Fibroblast of peridontal ligament (primary cell): Measurements from ENCODE around the gene PALD1.

Source experiments
- DNase-seq: peaks from one replicate; pipeline ENCODE4 v3.0.0-alpha.2; 2010; ENCODE audit errors: extremely low read depth

The PALD1 gene

GRCh38 chr10:70478191-70479164 lies at the start of gene PALD1:
Gene PALD1, plus strand, starts transcription at chr10:70478767. Its CDS starts 47,185 bp downstream, at chr10:70525952.
- DNase-seq: no peak

DNA sequence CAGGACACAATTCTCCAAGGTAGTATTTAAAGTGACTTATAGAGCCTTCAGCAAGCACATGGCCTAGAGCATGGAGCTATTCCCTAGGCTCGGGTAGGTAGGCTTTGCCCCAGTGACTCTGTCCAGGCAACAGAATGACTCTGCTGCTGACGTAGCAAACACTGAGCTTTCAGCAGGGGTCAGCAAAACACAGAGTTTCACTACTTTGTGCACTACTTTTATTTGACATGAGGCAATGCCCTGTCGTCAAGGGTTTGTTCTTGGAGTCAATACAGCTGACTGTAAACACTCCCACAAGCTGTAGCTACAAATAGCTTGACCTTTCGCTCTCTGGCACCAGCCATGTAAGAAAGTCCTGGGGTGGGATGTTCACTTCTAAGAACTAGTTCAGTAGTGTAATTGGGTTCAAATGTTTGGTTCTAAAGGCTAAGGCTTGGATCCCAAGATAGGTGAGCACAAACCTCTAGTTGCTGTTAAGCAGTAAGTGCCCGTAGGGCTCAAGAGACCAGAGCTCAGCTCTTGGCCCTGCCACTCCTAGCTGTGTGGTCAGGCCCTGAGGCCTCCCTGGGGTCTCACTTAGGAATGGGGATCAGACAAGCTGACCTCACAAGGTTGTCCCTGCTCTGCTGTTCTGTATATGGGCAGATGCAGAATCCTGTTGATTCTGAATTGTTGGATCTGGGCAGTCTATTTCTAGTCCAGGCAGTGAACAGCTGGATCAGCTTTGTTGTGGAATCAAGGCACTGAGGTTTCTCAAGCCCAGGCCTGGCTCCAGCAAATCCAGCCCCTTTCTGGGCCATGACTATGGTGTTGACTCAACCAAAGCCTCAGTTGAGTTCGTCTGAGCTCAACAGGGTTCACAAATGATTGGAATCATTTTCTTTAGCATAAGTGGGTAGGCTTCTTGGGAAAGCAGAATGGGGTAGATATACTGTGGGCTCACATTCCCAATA lies 47.8 kb upstream of the PALD1 start:
- peak; percentile 96 for DNase-seq

- no peak for DNase-seq
These were observed 46.5 kb upstream of the PALD1 start for GRCh38 chr10:70432101-70432500.

DNA sequence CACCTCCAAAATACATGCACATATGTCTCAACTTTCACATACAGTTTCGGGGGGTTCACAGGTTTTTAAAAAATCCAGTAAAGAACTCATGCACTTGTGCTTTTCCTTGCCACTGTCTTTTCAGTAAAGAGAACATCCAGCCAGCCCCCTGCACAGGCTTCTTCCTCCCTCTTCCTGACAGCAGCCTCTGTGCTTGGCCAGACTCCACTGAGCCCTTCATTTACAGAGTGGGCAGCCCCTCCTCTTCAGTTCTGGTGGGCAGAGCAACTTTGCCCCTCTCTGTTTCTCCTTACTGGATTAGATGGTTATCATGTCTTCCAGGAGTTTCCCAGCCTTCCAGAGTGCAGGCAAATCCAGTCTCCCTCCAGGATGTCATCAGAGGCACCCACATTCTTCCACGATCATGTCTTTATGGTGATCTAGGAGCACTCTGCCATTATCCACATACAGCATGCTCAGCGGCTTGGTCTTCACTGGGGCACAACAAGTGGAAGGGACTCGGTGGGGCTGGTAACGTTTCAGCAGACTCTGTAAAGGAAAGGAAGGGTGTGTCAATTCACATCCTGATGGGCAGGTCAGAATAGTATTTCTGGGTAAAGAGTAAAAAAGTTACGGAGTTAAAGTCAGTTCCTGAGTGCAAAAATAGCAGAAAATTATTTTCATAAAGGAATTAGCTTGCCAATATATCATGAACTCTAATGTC lies 45.9 kb upstream of the PALD1 start:
- DNase-seq: no peak

DNA sequence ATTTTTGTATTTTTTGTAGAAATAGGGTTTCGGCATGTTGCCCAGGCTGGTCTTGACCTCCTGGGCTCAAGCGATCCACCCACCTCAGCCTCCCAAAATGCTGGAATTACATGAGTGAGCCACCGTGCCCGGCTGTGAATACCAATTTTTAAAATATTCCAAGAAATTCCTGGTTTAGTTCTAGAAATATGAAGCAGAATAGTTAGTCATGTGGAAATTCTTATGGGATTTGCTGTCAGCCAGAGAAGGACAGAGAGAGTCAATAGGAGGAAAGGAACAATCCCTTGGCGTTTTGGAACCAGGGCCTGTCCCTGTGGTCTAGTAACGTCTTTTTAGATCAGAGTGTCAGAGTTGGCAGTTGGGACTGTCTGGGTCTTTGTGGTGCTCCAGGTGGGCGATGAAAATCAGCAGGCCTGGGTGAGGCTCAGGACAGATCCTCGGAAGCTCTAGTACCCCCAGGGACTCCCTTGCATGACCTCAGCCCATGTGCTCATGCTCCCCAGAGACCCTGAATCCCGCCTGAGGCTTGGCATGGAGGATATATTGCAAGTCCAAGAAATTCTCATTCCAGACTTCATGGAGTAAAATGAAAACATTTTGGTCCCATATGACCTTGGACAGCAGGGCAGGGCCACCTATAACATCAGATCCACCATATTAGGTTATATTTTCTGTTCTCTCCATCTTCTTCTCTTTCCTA lies 44.8 kb upstream of the PALD1 start:
- peak; percentile 82 for DNase-seq

DNA sequence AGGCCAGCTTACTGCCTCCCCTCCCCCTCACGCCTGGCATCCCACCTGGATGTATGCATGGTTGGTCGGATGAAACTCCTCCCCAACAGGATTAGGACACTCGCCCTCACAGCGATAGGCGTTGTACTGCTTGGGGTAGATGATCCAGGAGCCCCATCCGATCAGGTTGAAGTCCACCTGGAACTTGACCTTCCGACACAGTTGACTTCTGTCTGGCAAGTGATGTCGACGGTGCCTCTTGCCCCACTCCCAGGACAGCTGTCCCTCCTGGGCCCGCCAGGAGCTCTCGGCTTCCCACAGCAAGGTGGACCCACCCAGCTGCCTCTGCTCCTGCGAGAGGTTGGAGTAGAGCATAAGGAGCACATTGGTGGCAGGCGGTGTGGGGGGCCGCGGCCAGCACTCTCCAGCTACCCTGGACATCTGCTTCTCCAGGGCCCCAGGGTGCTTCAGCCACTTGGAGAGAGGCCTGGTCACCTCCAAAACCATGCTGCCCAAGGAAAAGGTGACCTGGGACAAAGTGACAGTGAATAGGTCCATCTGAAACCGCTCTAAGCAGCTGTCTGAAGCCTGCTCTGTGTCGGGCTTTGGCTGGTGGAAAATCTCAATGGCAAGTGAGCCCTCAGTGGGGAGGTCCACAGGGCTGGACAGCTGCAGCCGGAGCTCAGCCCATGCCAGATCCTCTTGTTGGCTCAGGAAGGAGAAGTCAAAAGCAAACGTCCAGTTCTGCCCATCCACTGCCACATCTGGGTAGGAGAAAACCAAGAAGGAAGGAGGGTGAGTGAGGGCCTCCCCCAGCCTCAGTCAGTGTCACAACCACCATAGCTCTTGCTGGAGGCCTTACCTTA lies 43.1 kb upstream of the PALD1 start:
- DNase-seq: no peak

- DNase-seq: no peak
These were observed 40.8 kb upstream of the PALD1 start for GRCh38 chr10:70437721-70438120.

- no peak for DNase-seq
These were observed 38.0 kb upstream of the PALD1 start for GRCh38 chr10:70440296-70441160.

- DNase-seq: no peak
These were observed 37.2 kb upstream of the PALD1 start, which contains the start of gene NODAL for GRCh38 chr10:70441161-70441894. Gene NODAL, minus strand, starts transcription at chr10:70441681. Its CDS starts 14 bp downstream, at chr10:70441667.

GRCh38 chr10:70441895-70442309 lies 36.7 kb upstream of the PALD1 start:
- no peak for DNase-seq

DNA sequence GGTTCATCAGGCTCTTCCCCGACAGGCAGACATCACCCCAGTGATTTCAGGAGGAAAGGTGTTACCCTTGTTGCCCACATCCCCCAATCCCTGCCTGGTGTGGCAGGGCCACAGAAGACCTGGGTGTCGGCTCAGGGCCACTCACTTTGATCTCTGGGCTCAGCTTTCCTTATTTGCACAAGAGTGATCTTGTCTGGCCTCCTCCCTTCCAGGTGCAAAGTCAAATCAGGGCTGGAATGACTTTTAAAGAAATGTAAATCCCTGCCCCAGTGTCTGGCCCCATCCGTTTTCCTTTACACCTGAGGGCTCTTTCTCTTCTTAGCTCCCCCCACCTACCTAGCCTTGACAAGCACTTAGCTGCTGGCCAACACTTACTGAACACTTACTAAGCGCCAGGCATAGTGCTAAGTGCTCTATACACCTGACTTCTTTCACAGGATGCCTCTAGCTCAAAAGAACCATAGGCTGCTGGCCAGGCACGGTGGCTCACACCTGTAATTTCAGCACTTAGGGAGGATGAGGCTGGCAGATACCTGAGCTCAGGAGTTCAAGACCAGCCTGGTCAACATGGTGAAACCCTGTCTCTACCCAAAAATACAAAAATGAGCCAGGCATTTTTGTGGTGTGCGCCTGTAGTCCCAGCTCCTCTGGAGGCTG lies 36.1 kb upstream of the PALD1 start:
- DNase-seq: no peak

DNA sequence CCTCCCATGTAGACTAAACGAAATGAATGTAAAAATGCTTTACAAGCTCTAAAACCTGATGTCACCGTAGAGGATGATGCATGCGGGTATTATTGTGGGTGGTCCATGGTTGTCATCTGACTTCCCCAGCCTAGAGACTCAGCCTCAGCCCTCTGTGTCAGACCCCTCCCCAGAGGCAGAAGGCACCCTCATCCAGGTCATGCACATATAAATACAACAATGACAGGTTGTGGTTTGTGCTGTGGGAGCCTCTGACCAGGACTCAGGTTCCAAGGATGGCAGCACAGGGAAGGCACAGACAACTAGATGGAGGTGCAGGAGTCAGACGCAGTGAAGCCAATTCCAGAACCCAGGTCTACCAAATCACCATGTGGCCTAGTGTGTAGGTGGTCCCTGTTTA lies 33.8 kb upstream of the PALD1 start:
- no peak for DNase-seq

- DNase-seq: peak; percentile 80
These were observed 32.6 kb upstream of the PALD1 start for GRCh38 chr10:70445718-70446657.

- no peak for DNase-seq
These were observed 30.3 kb upstream of the PALD1 start for GRCh38 chr10:70448236-70448635.

DNA sequence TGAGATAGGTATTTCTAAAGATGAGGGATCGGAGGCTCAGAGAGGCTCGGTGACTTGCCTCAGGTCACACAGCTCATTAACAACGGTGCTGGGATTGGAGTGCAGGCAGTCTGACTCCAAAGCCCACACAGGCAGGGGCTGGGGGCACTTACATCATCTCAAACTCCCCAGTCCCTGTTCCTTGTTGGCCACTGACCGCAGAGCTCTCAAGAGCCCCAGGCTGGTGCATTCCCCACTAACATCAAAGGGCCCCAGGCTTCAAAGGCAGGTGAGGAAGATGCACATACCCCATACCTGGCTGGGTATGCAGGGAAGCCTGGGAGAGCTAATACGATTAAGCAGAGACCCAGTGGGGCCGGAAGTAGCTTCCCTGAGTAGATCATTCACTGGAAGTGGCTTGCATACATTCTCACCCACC lies 23.3 kb upstream of the PALD1 start:
- no peak for DNase-seq

GRCh38 chr10:70456164-70456563 lies 22.4 kb upstream of the PALD1 start:
- DNase-seq: no peak
